Trophoblast cell (in vitro differentiated cells and primary cell): ENCODE data around the gene DDX20.

Experiments
- DNase-seq, 2 donors: peaks; one replicate each; pipeline ENCODE4 v3.0.0-alpha.2; 2016
- H2AFZ ChIP-seq: 2 replicates; pipeline ENCODE4 v1.6.1; 2013; ENCODE audit warnings: low read length, moderate library complexity, mild to moderate bottlenecking; ENCODE audit not compliant: insufficient read depth, poor library complexity
- H2AK5ac ChIP-seq: 2 replicates; pipeline ENCODE4 v1.6.1; 2013; ENCODE audit warnings: mild to moderate bottlenecking, low read length
- H2BK120ac ChIP-seq: 2 replicates; pipeline ENCODE4 v1.6.1; 2013; ENCODE audit warnings: low read length, mild to moderate bottlenecking, moderate library complexity; ENCODE audit not compliant: insufficient read depth, poor library complexity
- H2BK12ac ChIP-seq: 2 replicates; pipeline ENCODE4 v1.6.1; 2013; ENCODE audit warnings: mild to moderate bottlenecking, low read length, moderate library complexity
- H2BK5ac ChIP-seq: 2 replicates; pipeline ENCODE4 v1.6.1; 2013; ENCODE audit warnings: low read length, low read depth, moderate library complexity, mild to moderate bottlenecking; ENCODE audit not compliant: poor library complexity
- H3K14ac ChIP-seq: 2 replicates; pipeline ENCODE4 v1.6.1; 2013; ENCODE audit warnings: mild to moderate bottlenecking, low read length
- H3K18ac ChIP-seq: 2 replicates; pipeline ENCODE4 v1.6.1; 2013; ENCODE audit warnings: mild to moderate bottlenecking, low read length
- H3K23ac ChIP-seq: 2 replicates; pipeline ENCODE4 v1.6.1; 2013; ENCODE audit warnings: low read length
- H3K27ac ChIP-seq: 2 replicates; pipeline ENCODE4 v1.5.1; 2013; ENCODE audit warnings: low read depth, mild to moderate bottlenecking, inconsistent platforms, low read length, moderate library complexity
- H3K27me3 ChIP-seq: 2 replicates; pipeline ENCODE4 v1.6.1; 2013; ENCODE audit warnings: inconsistent platforms, mild to moderate bottlenecking, low read length, moderate library complexity; ENCODE audit not compliant: insufficient read depth
- H3K36me3 ChIP-seq, 2 experiments: 1 replicate in 1 of 2; 2 replicates in 1 of 2; pipeline ENCODE4 v1.6.1; 2013; ENCODE audit warnings: low read length in 2 of 2, mild to moderate bottlenecking in 2 of 2, moderate library complexity in 1 of 2; ENCODE audit not compliant: insufficient read depth in 2 of 2, control insufficient read depth in 1 of 2
- H3K4ac ChIP-seq: 2 replicates; pipeline ENCODE4 v1.6.1; 2013; ENCODE audit warnings: low read depth, mild to moderate bottlenecking, low read length, moderate library complexity
- H3K4me1 ChIP-seq, 2 experiments: 1 replicate in 1 of 2; 2 replicates in 1 of 2; pipeline ENCODE4 v1.6.1; 2013; ENCODE audit warnings: low read length in 2 of 2, mild to moderate bottlenecking in 2 of 2, moderate library complexity in 1 of 2; ENCODE audit not compliant: insufficient read depth in 2 of 2, control insufficient read depth in 1 of 2
- H3K4me2 ChIP-seq: 2 replicates; pipeline ENCODE4 v1.6.1; 2013; ENCODE audit warnings: inconsistent platforms, mild to moderate bottlenecking, low read length, moderate library complexity
- H3K4me3 ChIP-seq: 2 replicates; pipeline ENCODE4 v1.5.1; 2013; ENCODE audit warnings: mild to moderate bottlenecking, low read depth, low read length, inconsistent platforms
- H3K79me1 ChIP-seq: one replicate; pipeline ENCODE4 v1.6.1; 2013; ENCODE audit warnings: low read length
- H3K79me2 ChIP-seq: 2 replicates; pipeline ENCODE4 v1.6.1; 2013; ENCODE audit warnings: low read length, mild to moderate bottlenecking; ENCODE audit not compliant: control insufficient read depth, insufficient read depth, poor library complexity
- H3K9ac ChIP-seq: 2 replicates; pipeline ENCODE4 v1.6.1; 2013; ENCODE audit warnings: mild to moderate bottlenecking, low read length
- H3K9me3 ChIP-seq: 2 replicates; pipeline ENCODE4 v1.6.1; 2013; ENCODE audit warnings: low read depth, mild to moderate bottlenecking, control low read depth, inconsistent platforms, low read length; ENCODE audit not compliant: insufficient read depth
- H4K12ac ChIP-seq: 2 replicates; pipeline ENCODE4 v1.6.1; 2013; ENCODE audit warnings: low read depth, mild to moderate bottlenecking, low read length, moderate library complexity
- H4K8ac ChIP-seq: 2 replicates; pipeline ENCODE4 v1.6.1; 2013; ENCODE audit warnings: low read depth, mild to moderate bottlenecking, low read length, moderate library complexity
- H4K91ac ChIP-seq: one replicate; pipeline ENCODE4 v1.6.1; 2013; ENCODE audit warnings: low read depth, mild to moderate bottlenecking, low read length, moderate library complexity
- WGBS: extraction: QIAGEN DNeasy Blood & Tissue Kit; methylation state at CpG from one replicate; pipeline ENCODE4 v1.1.7; 2013; ENCODE audit warnings: missing lambda C conversion rate; ENCODE audit not compliant: insufficient read length, insufficient coverage; ENCODE audit errors: extremely low coverage; 5-methylcytosine and 5-hydroxymethylcytosine counted together

DDX20 gene

DNA sequence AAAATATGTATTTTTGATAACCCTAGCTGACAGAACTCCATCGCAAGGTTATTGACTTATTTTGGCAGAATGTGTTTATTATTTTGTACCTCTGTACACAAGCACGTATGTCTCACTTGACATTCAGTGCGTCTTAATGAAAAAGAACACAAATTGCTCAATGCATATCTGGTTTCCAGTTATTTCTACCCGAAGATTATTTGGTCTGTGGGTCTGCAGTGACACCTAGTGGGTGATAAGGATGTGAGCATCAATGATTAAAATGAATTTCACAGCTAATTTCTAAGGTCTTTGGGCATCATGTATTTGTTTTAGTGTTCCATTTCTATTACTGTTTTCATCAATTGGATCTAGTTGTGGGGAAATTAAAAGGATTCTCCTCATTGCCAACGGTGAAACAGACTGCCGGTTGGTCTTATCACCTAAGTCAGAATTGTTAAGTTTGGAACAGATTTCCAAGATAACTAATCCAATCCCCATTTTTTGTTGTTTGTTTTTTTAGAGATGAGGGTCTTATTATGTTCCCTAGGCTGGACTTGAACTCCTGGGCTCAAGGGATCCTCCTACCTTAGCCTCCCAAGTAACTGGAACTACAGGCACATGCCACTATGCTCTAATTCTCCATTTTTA is 13.9 kb downstream of the DDX20 start:
- H3K9ac ChIP-seq, result no peak overlapping the region
- H4K91ac ChIP-seq, result no peak overlapping the region
- no peak overlapping the region for H2AK5ac ChIP-seq
- no peak overlapping the region for H4K12ac ChIP-seq
- no CpG with 5 or more reads among the region's 6 CpGs for whole genome bisulfite sequencing
- no peak overlapping the region for H3K4me2 ChIP-seq
- no peak overlapping the region for H2BK120ac ChIP-seq
- H2BK12ac ChIP-seq, result no peak overlapping the region
- H3K79me2 ChIP-seq, result no peaks in the 10 kb centered on the region
- H3K4me3 ChIP-seq, result no peak overlapping the region
- H3K4me1 ChIP-seq, result no peaks in the 10 kb centered on the region
- H3K36me3 ChIP-seq, result peaks cover 2 to 7% of the 10 kb centered on the region in 2 experiments
- H3K23ac ChIP-seq, result no peak overlapping the region
- no peak overlapping the region for H2BK5ac ChIP-seq
- H3K79me1 ChIP-seq, result no peaks in the 10 kb centered on the region
- no peak overlapping the region for H3K18ac ChIP-seq
- no peak overlapping the region for H3K4ac ChIP-seq
- no peak overlapping the region for H3K27ac ChIP-seq
- H3K27me3 ChIP-seq, result no peaks in the 10 kb centered on the region
- DNase-seq, result peak; percentile 52 to 78
- H3K14ac ChIP-seq, result no peak overlapping the region
- no peak overlapping the region for H4K8ac ChIP-seq
- no peaks in the 10 kb centered on the region for H3K9me3 ChIP-seq
- H2AFZ ChIP-seq, result no peak overlapping the region

DNA sequence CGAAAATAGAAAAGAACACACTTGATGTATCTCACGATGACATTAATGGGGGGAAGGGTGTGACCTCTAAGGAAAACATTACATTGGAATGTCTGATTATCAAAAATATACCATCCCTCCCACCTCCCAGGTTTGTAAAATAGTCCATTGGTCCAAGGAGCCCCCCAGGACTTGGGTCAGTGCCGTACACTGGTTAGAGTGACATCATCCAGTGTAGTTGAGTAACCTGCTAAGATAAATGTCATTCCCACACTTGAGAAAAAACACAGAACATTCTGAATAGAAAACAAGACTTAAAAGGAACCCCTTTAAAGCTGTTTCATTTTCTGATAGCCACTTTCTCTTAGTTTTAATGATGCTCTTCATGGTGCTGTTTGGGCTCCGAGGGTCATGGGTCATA is 15.2 kb downstream of the DDX20 start:
- no peak overlapping the region for H4K12ac ChIP-seq
- H3K27me3 ChIP-seq, result no peaks in the 10 kb centered on the region
- H3K4ac ChIP-seq, result no peak overlapping the region
- no peaks in the 10 kb centered on the region for H3K4me1 ChIP-seq
- H4K8ac ChIP-seq, result no peak overlapping the region
- no peaks in the 10 kb centered on the region for H3K79me1 ChIP-seq
- no peak overlapping the region for H2BK5ac ChIP-seq
- no CpG with 5 or more reads among the region's 4 CpGs for WGBS
- no peak overlapping the region for H3K18ac ChIP-seq
- no peak overlapping the region for H2BK12ac ChIP-seq
- no peak overlapping the region for H2AFZ ChIP-seq
- no peaks in the 10 kb centered on the region for H3K9me3 ChIP-seq
- no peak overlapping the region for H2AK5ac ChIP-seq
- H2BK120ac ChIP-seq, result no peak overlapping the region
- peaks cover 2 to 6% of the 10 kb centered on the region in 2 experiments for H3K36me3 ChIP-seq
- H3K4me2 ChIP-seq, result no peak overlapping the region
- H3K9ac ChIP-seq, result no peak overlapping the region
- no peak for DNase-seq
- H3K79me2 ChIP-seq, result no peaks in the 10 kb centered on the region
- no peak overlapping the region for H3K23ac ChIP-seq
- no peak overlapping the region for H3K4me3 ChIP-seq
- no peak overlapping the region for H4K91ac ChIP-seq
- no peak overlapping the region for H3K27ac ChIP-seq
- H3K14ac ChIP-seq, result no peak overlapping the region

DNA sequence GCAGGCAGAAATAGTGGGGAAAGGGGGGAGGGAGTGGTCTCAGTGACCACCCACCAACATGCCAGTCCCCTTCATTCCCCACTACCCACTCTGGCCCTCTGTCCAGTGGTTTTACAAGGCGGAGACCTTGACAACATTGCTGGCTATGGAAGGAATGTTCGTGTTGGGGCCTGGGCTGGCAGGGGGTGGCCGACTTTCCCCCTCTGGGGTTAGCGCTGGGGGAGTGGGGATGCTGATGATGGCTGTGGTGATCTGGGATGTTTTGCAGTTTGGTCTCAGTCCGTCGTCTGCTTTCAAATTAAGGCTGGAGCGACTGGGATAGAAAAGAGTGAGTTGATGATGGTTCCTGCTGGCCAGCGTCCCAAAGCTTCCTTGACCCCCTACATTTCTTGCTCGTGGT is 20.3 kb downstream of the DDX20 start:
- Histone ChIP-seq H3K4ac (no peak overlapping the region), H3K27ac (no peak overlapping the region), H3K27me3 (no peaks in the 10 kb centered on the region), H3K18ac (no peak overlapping the region), H3K36me3 (no peaks in the 10 kb centered on the region), H3K14ac (no peak overlapping the region), H2BK12ac (no peak overlapping the region), H2AFZ (no peak overlapping the region), H3K79me1 (no peaks in the 10 kb centered on the region), H3K23ac (no peak overlapping the region), H4K12ac (no peak overlapping the region), H2AK5ac (no peak overlapping the region), H3K9me3 (no peaks in the 10 kb centered on the region), H3K4me3 (no peak overlapping the region), H2BK5ac (no peak overlapping the region), H3K79me2 (no peaks in the 10 kb centered on the region), H3K4me1 (peaks cover 8 to 9% of the 10 kb centered on the region in 2 experiments), H4K8ac (no peak overlapping the region), H2BK120ac (no peak overlapping the region), H3K9ac (no peak overlapping the region), H3K4me2 (no peak overlapping the region), H4K91ac (no peak overlapping the region)
- no CpG with 5 or more reads among the region's 9 CpGs for WGBS
- no peak for DNase-seq

DNA sequence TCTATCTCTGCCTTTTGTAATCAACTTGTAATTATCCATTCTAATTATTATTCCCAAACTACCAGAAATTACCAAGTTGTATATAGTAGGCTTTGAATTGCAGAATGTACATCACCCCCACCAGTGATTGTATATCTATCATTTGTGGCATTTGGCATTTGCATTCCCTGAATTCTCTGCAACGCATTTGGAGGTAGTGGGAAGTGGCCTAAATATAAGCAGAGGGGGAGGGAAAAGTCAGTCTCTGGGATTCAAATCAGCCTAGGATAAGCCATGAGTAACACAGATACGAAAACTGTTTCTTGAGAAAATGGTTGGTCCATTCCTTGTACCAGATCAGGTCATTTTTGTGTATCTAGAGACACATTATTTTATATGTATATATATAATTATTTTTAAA is 20.7 kb downstream of the DDX20 start:
- WGBS, result no CpG with 5 or more reads among the region's 2 CpGs

More for the DNA sequence above, 20.7 kb downstream of the DDX20 start:
- Histone ChIP-seq H2AFZ (no peak overlapping the region), H3K27me3 (no peaks in the 10 kb centered on the region), H2BK5ac (no peak overlapping the region), H4K12ac (no peak overlapping the region), H2BK12ac (no peak overlapping the region), H3K9ac (no peak overlapping the region), H3K4me2 (no peak overlapping the region), H3K4me3 (no peak overlapping the region), H2AK5ac (no peak overlapping the region), H3K79me1 (no peaks in the 10 kb centered on the region), H3K36me3 (no peaks in the 10 kb centered on the region), H3K23ac (no peak overlapping the region), H3K14ac (no peak overlapping the region), H4K91ac (no peak overlapping the region), H4K8ac (no peak overlapping the region), H3K4ac (no peak overlapping the region), H3K18ac (no peak overlapping the region), H3K9me3 (no peaks in the 10 kb centered on the region), H2BK120ac (no peak overlapping the region), H3K27ac (no peak overlapping the region), H3K79me2 (no peaks in the 10 kb centered on the region), H3K4me1 (peaks cover 8 to 9% of the 10 kb centered on the region in 2 experiments)
- DNase-seq, result no peak
